ENCODE data around the gene CHSY3. TPM values are rescaled to one million over a fixed set of nuclear protein-coding genes. Genes with fewer than 3 reads are reported as not detected.
"Not testable (repeated sequence)": the region's sequence is repeated elsewhere in the genome, so short reads cannot be mapped to it uniquely, and the experiment has no call there.

CHSY3 gene
- polyA plus RNA-seq, 4 donors = 4.2 to 8.7 (median 5.4) TPM

DNA sequence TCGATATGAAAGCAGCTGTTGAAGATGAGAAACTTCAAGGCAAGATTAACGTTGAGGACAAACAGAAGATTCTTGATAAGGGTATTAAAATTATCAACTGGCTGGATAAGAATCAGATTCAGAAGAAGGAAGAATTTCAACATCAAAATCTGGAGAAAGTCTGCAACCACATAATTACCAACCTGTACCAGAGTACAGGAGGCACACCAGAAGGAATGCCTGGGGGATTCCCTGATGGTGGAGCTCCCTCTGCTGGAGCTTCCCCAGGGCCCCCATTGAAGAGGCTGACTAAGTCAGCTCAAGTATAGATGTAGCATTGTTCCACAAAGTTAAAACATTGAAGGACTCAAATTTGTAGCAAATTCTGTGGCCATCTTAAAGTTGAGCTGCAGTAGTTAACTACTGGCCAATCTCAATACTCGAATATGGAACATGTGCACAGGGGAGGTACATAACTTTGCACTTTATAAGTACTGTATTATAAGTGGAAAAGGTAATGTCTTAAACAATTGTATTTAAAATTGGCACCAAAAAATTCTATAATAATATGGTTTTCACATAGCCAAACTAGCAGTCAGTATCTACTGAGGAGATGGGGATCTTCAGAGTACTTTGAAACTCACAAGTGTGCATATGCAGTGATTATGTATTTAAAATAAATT, 237.5 kb downstream of the CHSY3 start:
- DNase-seq (ENCODE audit: low read depth in 4 of 4, low spot score in 3 of 4) = no peak

- DNase-seq (ENCODE audit: low read depth in 4 of 4, low spot score in 3 of 4) = no peak
These were observed 247.0 kb downstream of the CHSY3 start for GRCh38 chr5:130151239-130151638.

DNA sequence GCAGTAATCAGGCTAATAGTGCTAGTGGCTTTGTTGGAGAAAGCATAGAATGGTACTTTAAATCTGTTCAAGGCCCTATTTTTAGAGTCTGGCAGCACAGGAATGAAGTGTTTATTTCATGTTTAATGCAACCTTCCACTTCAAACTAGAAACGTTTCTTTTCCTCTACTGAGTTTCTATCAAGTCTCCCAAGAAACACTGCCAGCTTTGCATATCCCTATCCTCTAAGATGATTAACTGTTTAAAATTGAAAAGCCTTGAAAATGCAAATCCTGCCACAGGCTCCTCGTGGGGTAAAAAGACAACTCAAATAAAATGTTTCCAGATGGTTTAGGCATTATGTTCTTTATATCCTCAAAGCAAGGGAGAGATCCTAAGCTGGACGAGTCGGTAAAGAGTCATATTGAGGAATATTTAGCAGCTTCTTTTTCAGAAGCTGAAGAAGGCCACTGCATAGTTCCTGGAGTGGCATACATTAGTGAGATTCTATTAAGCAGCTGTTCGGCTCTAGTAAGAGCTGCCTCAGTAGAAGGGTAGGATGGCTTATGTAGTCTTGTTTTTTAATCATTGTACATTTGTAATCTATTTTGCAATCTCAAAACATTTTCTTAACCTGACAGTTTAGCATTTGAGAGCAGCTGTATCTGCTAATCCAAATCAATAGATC, 251.2 kb downstream of the CHSY3 start:
- DNase-seq (ENCODE audit: low read depth in 4 of 4, low spot score in 3 of 4) = no peak

DNA sequence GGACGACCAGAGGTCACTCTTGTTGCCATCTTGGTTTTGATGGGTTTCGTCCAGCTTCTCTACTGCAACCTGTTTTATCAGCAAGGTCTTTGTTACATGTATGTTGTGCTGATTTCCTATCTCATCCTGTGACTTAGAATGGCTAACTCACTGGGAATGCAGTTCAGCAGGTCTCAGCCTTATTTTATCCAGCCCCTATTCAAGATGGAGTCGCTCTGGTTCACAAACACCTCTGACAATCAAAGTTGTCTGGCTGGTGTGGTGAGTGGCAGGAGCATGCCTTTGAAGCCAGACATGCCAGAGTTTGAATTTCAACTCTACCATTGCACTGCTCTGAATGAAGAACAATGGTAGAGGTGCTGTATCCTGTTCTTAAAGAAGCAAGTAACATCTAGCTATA, 253.8 kb downstream of the CHSY3 start:
- no peak for DNase-seq (ENCODE audit: low read depth in 4 of 4, low spot score in 3 of 4)

GRCh38 chr5:130159968-130160367, 255.7 kb downstream of the CHSY3 start:
- no peak for DNase-seq (ENCODE audit: low read depth in 4 of 4, low spot score in 3 of 4)

- DNase-seq (ENCODE audit: low read depth in 4 of 4, low spot score in 3 of 4) = no peak
These were observed 260.7 kb downstream of the CHSY3 start for GRCh38 chr5:130164966-130165365.

DNA sequence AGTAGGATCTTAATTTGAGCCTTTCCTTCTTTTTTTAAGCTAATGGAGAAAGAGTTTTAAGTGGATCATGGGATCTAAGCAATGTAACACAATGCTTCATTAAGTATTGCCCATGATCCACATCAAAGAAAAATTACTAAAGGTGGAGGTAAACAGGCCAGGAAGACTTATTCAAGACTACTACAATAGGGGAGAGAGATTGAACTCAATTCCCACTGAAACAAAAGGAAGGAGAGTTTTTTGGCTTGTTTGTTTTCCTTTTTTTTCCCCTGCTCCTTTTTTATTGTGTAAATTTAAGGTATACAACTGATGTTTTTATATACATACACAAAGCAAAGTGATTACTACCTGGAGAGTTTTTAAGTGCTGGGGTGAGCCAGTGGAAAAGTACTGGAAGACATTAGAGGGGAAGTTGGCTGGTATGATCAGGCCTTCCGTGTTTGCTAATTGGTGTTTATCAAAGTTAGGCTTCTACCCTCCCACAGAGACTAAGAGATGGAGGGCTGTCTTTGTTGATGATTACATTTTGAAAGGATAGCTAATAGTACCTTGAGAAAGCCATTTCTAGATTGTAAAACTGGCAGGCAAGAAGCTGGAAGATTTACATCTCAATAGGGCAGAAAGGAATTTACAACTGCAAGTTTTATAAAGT, 262.7 kb downstream of the CHSY3 start:
- no peak for DNase-seq (ENCODE audit: low read depth in 4 of 4, low spot score in 3 of 4)

DNA sequence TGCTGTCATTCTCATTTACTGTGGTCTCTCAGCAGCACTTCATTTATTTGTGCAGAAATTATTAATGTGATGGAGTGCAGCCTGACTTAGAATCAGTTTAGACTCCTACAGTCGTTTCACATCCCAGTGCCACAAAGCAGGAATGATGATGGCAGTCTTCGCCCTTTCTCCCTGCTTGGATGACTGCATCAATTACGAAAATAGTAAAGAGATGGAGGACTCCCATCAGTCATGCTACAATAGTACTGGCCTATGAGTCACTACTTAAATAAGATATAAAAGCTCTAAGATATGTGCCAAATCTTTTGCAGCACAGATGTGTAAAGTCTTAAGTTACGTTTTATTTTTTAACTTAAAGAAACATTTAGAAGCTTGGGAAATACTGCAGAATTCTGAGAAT, 263.9 kb downstream of the CHSY3 start:
- no peak for DNase-seq (ENCODE audit: low read depth in 4 of 4, low spot score in 3 of 4)

DNA sequence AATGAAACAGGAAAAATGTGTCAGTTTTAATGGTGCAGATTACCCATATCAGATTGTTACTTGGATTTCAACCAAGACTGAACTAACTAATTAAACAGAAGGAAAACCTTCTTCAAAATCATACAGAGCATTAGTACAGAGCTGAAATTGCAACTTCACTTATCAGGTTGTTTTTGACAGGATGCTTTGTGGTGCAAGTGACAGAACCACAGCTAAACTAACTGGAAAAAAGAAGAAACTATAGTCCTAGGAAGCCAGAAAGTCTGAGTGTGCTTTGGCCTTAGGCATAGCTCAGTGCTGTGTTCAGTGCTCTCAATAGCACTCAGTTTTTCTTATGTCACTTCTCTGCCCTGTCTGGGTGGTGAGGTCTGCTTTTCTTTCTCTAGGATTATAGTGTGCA, 267.4 kb downstream of the CHSY3 start:
- no peak for DNase-seq (ENCODE audit: low read depth in 4 of 4, low spot score in 3 of 4)

- DNase-seq (ENCODE audit: low read depth in 4 of 4, low spot score in 3 of 4) = no peak
These were observed 278.9 kb downstream of the CHSY3 start for GRCh38 chr5:130183115-130183514.

DNA sequence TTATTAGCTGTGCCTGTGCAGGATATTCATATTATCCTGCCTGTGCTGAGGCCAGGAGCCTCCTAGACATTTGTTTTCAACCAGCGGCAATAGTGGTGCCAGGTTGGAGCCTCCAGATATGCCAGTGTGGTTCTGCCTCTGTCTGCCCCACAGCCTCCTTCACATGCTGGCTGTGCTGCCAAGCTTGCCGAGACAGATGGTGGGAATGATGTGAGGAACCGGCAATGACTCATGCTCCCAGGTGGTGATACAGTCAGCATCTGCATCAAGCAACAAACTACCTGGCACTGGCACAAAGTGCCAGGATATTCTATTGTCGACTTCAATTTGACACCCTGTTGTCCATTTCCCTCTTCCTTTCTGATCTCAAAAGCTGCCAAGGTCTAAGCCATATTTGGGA, 285.7 kb downstream of the CHSY3 start:
- DNase-seq (ENCODE audit: low read depth in 4 of 4, low spot score in 3 of 4) = no peak

GRCh38 chr5:130198927-130199326, 294.7 kb downstream of the CHSY3 start:
- DNase-seq (ENCODE audit: low read depth in 4 of 4, low spot score in 3 of 4) = no peak

DNA sequence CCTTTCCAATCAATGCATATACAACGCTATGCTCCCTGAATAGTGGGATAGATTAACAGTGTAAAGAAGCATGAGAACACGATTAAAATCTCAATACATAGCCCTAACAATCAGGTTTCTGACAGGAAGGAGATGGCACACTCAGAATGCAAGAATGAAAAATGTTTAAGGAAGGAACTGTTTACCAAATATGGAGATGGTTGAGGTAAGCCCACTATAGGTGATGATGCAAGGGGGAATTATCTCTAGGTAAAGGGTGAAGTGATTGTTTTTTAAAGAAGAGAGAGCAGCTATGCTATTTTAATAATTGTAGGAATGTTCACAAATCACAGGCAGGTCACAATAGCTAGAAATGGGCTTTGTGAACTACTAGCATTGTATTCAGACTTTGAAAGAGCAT, 302.4 kb downstream of the CHSY3 start:
- DNase-seq (ENCODE audit: low read depth in 4 of 4, low spot score in 3 of 4) = no peak

DNA sequence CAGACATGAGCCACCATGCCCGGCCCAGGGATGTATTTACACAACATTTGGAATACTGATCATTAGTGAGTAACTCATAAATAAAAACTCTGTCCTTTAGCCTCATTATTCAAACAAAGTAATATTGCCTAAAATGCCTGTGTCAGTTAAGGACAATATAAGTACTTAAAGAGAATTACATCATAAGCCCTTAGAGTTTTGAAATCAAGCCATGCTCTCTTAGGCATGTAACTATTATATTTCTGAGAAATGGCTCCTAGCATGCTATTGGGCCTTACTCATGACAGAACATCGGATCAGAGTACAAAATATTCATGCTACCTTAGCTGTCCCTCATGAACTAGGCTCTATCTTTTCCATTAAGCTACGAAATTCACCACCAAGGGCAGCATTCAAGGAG, 309.3 kb downstream of the CHSY3 start:
- no peak for DNase-seq (ENCODE audit: low read depth in 4 of 4, low spot score in 3 of 4)

DNA sequence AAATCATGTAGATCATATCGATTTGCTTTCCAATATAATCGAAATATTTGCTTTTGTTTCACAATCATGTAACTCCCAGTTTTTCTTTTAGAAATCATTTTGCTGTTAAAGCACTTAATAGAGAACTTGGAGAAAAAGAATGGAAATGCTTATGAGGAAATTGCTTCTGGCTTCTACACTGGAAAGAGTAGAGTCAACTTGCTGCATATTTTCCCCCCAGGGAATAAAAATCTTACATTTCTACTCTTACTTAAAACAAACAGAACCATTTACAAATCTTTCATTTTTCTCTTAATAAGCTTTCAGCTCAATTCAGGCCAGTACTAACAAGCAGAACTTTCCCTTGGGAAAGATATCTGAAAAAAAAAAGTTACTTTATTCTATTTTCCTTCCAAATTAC, 312.0 kb downstream of the CHSY3 start:
- DNase-seq (ENCODE audit: low read depth in 4 of 4, low spot score in 3 of 4) = no peak

GRCh38 chr5:130222573-130222972, 318.3 kb downstream of the CHSY3 start:
- DNase-seq (ENCODE audit: low read depth in 4 of 4, low spot score in 3 of 4) = no peak

DNA sequence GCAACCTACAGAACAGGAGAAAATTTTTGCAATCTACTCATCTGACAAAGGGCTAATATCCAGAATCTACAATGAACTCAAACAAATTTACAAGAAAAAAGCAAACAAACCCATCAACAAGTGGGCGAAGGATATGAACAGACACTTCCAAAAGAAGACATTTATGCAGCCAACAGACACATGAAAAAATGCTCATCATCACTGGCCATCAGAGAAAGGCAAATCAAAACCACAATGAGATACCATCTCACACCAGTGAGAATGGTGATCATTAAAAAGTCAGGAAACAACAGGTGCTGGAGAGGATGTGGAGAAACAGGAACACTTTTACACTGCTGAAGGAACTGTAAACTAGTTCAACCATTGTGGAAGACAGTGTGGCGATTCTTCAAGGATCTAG, 322.3 kb downstream of the CHSY3 start:
- DNase-seq (ENCODE audit: low read depth in 4 of 4, low spot score in 3 of 4) = not testable (repeated sequence)

GRCh38 chr5:130227699-130228098, 323.4 kb downstream of the CHSY3 start:
- no peak for DNase-seq (ENCODE audit: low read depth in 4 of 4, low spot score in 3 of 4)

GRCh38 chr5:130231786-130232185, 327.5 kb downstream of the CHSY3 start:
- DNase-seq (ENCODE audit: low read depth in 4 of 4, low spot score in 3 of 4) = no peak

DNA sequence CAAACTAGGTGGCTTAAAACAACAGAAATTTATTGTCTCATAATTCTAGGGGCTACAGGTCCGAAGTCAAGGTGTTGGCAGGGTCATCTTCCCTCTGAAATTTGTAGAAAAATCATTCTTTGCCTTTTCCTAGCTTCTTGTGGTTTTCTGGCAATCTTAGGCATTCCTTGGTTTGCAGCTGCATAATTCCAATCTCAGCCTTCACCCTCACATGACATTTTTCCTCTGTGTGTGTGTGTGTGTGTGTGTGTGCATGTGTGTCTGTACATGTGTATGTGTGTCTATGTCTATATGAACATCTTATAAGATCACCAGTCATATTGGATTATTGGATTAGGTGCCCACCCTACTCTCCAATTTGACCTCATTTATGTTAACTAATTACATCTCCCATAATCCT, 330.6 kb downstream of the CHSY3 start:
- DNase-seq (ENCODE audit: low read depth in 4 of 4, low spot score in 3 of 4) = no peak

Measured in left renal pelvis (tissue), 4 donors.